Cardiac fibroblast (primary cell): ENCODE measurements around the gene REC8.

Source experiments
- DNase-seq, 2 donors: peaks; one replicate each; pipeline versions ENCODE4 v3.0.0 to v3.0.0-alpha.2; 2010; ENCODE audit warnings: low read depth in 2 of 2
- H3K4me3 ChIP-seq, 2 donors: replicated peaks in 1 of 2; 1 replicate in 1 of 2; 2 replicates in 1 of 2; pipeline ENCODE4 v1.5.1; 2011; ENCODE audit warnings: low read depth in 2 of 2, low read length in 2 of 2, mild to moderate bottlenecking in 2 of 2, moderate library complexity in 1 of 2
- CTCF ChIP-seq: IDR thresholded peaks from one replicate; pipeline ENCODE4 v1.5.1; 2011; ENCODE audit warnings: low read depth, mild to moderate bottlenecking, low read length, inconsistent platforms

REC8 gene

DNA sequence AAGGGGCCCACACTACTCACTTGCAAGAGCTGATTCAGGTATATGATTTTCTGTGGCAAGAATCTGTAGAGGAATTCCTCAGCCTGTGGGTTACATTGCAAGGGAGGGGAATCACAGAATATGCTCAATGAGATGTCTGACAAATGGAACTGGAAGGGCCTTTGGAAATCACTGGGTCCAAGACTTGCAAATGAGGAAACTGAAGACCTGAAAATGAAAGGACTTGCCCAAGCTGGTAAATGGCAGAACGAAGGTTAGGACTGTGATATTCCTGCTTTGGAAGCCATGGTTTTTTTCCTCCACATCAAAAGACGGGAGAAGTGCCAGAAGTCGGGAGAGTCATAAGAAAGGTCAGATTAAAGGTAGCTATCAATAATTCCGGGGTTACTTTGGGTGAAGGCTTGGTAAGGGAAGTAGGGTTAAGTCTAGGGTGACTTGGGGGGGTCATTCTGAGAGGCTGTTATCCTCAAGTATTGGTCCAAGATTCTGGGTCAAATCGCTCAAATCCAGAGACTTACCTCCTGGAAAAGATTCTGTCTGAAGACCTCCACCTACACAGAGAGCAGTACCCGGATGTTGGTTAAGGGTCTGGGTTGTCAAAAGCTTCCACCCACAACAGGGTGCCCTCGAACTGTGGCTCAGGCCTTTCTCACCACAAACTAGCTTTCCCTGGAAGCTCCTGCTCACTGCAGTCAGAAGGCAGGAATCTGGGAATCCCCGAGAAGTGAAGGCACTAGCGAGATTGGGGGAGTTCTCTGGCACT lies 26.0 kb upstream of the REC8 start:
- peak in 1 of 2 donors; percentile 31 for DNase-seq
- no peak for TF ChIP-seq CTCF
- H3K4me3 ChIP-seq, result peak overlapping the region; percentile 88 to 91

DNA sequence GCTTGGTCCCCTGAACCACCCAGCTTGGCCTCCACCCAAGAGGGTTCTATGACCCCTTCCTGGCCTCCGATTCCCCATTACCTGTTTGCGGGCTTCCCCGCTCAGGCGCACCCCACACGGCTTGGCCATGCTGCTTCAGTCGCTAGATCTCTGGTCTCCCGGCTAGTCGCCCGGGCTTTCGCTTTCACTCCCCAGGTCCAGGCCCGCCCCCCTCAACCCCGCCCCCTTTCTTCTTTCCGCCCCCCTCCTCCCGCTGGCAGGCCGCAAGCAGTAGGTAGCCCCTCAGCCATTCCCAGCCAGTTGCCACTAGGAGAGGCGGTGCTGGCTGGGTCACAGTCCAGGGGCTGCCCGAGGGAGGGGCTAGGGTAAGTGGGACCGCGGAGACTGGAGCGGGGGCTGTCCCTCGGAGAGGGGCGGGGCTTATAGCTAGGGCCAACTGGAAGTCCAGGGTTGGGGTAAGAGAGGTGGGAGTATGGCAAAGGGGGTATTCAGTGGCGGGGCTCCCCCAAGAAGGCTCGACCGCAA lies 25.4 kb upstream of the REC8 start, which contains the start of gene PSME2:
Gene PSME2, minus strand, starts transcription at position 158 of the 525 bp plus-strand sequence. Its CDS starts 29 bp downstream, at position 129.
- DNase-seq, result peak; percentile 95 to 99
- H3K4me3 ChIP-seq, result peak within 1 kb of the TSS; percentile 88 to 91
- TF ChIP-seq CTCF, result no peak

GRCh38 chr14:24146978-24147760 lies 24.7 kb upstream of the REC8 start, which contains the start of gene RNF31:
RNF31 (plus strand) TSS chr14:24147498; CDS start chr14:24147699, 201 bp downstream.
- peak within 1 kb of the TSS; percentile 88 to 91 for H3K4me3 ChIP-seq
- TF ChIP-seq CTCF, result no peak
- peak; percentile 98 to 99 for DNase-seq

DNA sequence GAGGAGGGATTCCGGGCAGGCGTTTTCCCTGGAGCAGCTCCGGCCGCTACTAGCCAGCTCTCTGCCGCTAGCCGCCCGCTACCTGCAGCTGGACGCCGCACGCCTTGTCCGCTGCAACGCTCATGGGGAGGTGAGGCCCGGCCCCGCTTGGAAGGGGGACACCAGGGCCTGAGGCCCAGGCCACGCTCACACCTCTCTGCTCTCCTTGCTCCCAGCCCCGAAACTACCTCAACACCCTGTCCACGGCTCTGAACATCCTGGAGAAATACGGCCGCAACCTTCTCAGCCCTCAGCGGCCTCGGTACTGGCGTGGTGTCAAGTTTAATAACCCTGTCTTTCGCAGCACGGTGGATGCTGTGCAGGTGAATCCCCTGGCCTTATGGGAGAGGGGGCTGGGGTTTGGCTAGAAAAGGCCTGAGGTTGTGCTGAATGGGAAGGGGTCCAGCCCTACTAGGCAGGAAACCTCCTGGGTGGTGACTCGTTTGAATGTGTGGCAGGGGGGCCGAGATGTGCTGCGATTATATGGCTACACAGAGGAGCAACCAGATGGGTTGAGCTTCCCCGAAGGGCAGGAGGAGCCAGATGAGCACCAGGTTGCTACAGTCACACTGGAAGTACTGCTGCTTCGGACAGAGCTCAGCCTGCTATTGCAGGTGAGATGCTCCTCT lies 24.0 kb upstream of the REC8 start:
- H3K4me3 ChIP-seq, result peak overlapping the region; percentile 88 to 91
- TF ChIP-seq CTCF, result no peak
- DNase-seq, result no peak

DNA sequence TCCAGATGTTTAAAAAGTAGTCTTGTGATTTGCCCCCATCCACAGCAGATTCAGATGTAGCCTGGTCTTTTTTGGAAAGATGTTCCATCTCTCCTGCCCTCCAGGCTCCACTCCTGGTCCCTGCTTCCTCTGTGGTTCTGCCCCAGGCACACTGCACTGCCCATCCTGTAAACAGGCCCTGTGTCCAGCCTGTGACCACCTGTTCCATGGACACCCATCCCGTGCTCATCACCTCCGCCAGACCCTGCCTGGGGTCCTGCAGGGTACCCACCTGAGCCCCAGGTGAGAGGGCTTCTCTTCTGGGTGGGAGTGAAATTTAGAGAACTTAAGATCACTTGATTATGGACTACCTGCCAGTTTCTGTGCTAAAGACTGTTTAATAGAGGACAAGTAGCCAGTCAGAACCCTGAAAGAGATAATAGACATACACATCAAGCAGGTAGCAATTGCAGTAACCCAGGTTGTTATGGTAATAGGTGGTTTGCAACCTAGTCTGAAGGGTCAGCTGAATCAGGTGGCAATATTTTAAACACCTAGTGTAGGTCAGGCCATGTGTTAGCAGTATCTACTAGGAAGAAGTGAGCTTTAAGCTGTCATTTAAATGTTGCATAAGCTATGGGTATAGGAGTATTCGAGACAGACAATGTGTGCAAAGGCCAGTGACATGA lies 22.4 kb upstream of the REC8 start:
- no peak for TF ChIP-seq CTCF
- H3K4me3 ChIP-seq, result no peak overlapping the region

GRCh38 chr14:24150061-24150460 lies 21.8 kb upstream of the REC8 start:
- no peak for TF ChIP-seq CTCF
- DNase-seq, result no peak

More for the DNA sequence above, 22.4 kb upstream of the REC8 start:
- no peak for DNase-seq

More at GRCh38 chr14:24150061-24150460, 21.8 kb upstream of the REC8 start:
- no peak overlapping the region for H3K4me3 ChIP-seq
